Keratinocyte (primary cell): Measurements from ENCODE around the gene DES.

Experiments
- CTCF ChIP-seq, 3 experiments: IDR thresholded peaks in 1 of 3; conservative IDR thresholded peaks in 1 of 3; optimal IDR thresholded peaks in 1 of 3; 2 replicates in 2 of 3; 3 replicates in 1 of 3; pipeline versions ENCODE3 to v1.5.1; 2011; ENCODE audit warnings: low read length in 3 of 3, mild to moderate bottlenecking in 3 of 3, moderate library complexity in 2 of 3, control low read depth in 1 of 3, inconsistent platforms in 1 of 3; ENCODE audit not compliant: insufficient read depth in 2 of 3; ENCODE audit errors: extremely low read depth in 1 of 3
- EZH2 ChIP-seq: IDR thresholded peaks from one replicate; pipeline ENCODE4 v1.6.1; 2012; ENCODE audit warnings: inconsistent platforms, mild to moderate bottlenecking, low read length, moderate library complexity

GRCh38 chr2:219474285-219475060 is 56.3 kb downstream of the DES start:
- TF ChIP-seq EZH2 = no peak
- TF ChIP-seq CTCF (optimal IDR thresholded peaks at IDR 0.05 in 1 of 3, IDR thresholded peaks at IDR 0.05 in 1 of 3, conservative IDR thresholded peaks at IDR 0.05 in 1 of 3; ENCODE audit: extremely low read depth in 1 of 3, insufficient read depth in 2 of 3, low read length in 3 of 3) = no peak
